ENCODE measurements around the gene EML4. TPM values are rescaled to one million over a fixed set of nuclear protein-coding genes. Genes with fewer than 3 reads are reported as not detected.

EML4 gene
- total and polyA plus RNA-seq, 10 of the 15 experiments (the other 5 are each of a cell fraction or from before 2014, with no cell fraction given): 23.1 to 91.3 (median 77.4) TPM

GRCh38 chr2:42286268-42286946 is 117.3 kb downstream of the EML4 start:
- ATAC-seq (no peak), FAIRE-seq (no peak), DNase-seq (ENCODE audit: low read depth, low spot score) (no peak)
- H3K27ac ChIP-seq (ENCODE audit: control insufficient read depth, insufficient read depth): no peak overlapping the region
- in situ Hi-C loops (cut with MboI) (no loop called here), intact Hi-C loops (cut with micrococcal nuclease; ENCODE audit: unreplicated experiment) (no loop called here)
- H3K36me3 ChIP-seq (ENCODE audit: control insufficient read depth in 2 of 2, insufficient read depth in 2 of 2, low read length in 1 of 2): peaks cover 4 to 20% of the 10 kb centered on the region in 2 experiments; a peak in 3 of 4 replicates
- BruUV-seq (replicated peaks): no TSS peak
- no peaks in the 10 kb centered on the region for H3K9me3 ChIP-seq (replicated peaks; ENCODE audit: control insufficient read depth, insufficient read depth, low read length)
- SMC1A ChIA-PET (ENCODE audit: uncharacterized antibody, unreplicated experiment): interaction anchor here (0.7 to 1.0 kb wide), 2 partner anchors 11 to 113 kb away, joined by 3 read pairs; no protein-coding TSS in a partner anchor
- H2AFZ ChIP-seq (ENCODE audit: control insufficient read depth, low read depth, low read length): no peak overlapping the region
- H4K20me1 ChIP-seq (ENCODE audit: control insufficient read depth, insufficient read depth): no peaks in the 10 kb centered on the region
- H3K79me2 ChIP-seq (ENCODE audit: control insufficient read depth, insufficient read depth, low read length): no peaks in the 10 kb centered on the region
- WGBS (ENCODE audit: insufficient coverage, insufficient replicate concordance, low lambda C conversion rate, missing lambda C conversion rate): 98% methylated on average over 2 of the region's 2 CpGs
- CTCF ChIA-PET: interaction anchor here (0.9 to 1.2 kb wide), 2 partner anchors 10 to 36 kb away, joined by 3 to 5 read pairs; no protein-coding TSS in a partner anchor
- H3K9ac ChIP-seq (ENCODE audit: control insufficient read depth, insufficient read depth, low read length): no peak overlapping the region
- no peaks in the 10 kb centered on the region for H3K27me3 ChIP-seq (replicated peaks in 1 of 2; ENCODE audit: control insufficient read depth in 2 of 2, insufficient read depth in 2 of 2, low read length in 1 of 2)
- TF ChIP-seq JUND (IDR thresholded peaks at IDR 0.05; ENCODE audit: low read depth, low read length): no peak
- no peak for TF ChIP-seq TARDBP (IDR thresholded peaks at IDR 0.05; ENCODE audit: borderline replicate concordance)
- no peak for TF ChIP-seq SMC3 (IDR thresholded peaks at IDR 0.05; ENCODE audit: borderline replicate concordance, low read length)
- no peak for TF ChIP-seq MLLT1 (IDR thresholded peaks at IDR 0.05)
- TF ChIP-seq ATF7 (IDR thresholded peaks at IDR 0.05; ENCODE audit: low read depth): no peak
- TF ChIP-seq PKNOX1 (IDR thresholded peaks at IDR 0.05): no peak
- no peak for TF ChIP-seq ZNF384 (IDR thresholded peaks at IDR 0.05; ENCODE audit: borderline replicate concordance, low read depth, low read length)
- no peak for TF ChIP-seq MYC (IDR thresholded peaks at IDR 0.05; ENCODE audit: insufficient read depth, insufficient read length, insufficient replicate concordance, low read length, severe bottlenecking)
- TF ChIP-seq CBX3 (IDR thresholded peaks at IDR 0.05; ENCODE audit: borderline replicate concordance, low read depth): no peak
- no peak for TF ChIP-seq PAX5 (IDR thresholded peaks at IDR 0.05; ENCODE audit: borderline replicate concordance, low read depth, low read length)
- no peak for TF ChIP-seq MTA3 (IDR thresholded peaks at IDR 0.05; ENCODE audit: borderline replicate concordance, low read length)
- TF ChIP-seq HDAC2 (IDR thresholded peaks at IDR 0.05): no peak
- TF ChIP-seq NFYA (IDR thresholded peaks at IDR 0.05; ENCODE audit: borderline replicate concordance, low read depth, low read length): no peak
- no peak for TF ChIP-seq ZNF24 (IDR thresholded peaks at IDR 0.05)
- no peak for TF ChIP-seq IKZF1 (conservative IDR thresholded peaks at IDR 0.05)
- no peak for TF ChIP-seq ZNF207 (IDR thresholded peaks at IDR 0.05; ENCODE audit: borderline replicate concordance)
- TF ChIP-seq ZBTB11 (CRISPR knock-in tag; IDR thresholded peaks at IDR 0.05): no peak
- TF ChIP-seq CBFB (IDR thresholded peaks at IDR 0.05; ENCODE audit: low read depth): no peak
- H3K4me1 ChIP-seq (ENCODE audit: control insufficient read depth, insufficient read depth, low read length): no peaks in the 10 kb centered on the region
- no peak overlapping the region for H3K4me3 ChIP-seq
- RAD21 ChIA-PET (ENCODE audit: unreplicated experiment): no interaction called here
- H3K4me2 ChIP-seq (ENCODE audit: control insufficient read depth, insufficient read depth): no peak overlapping the region
- POLR2A ChIA-PET: interaction anchor here (0.5 kb wide), 1 partner anchor 150 kb away, joined by 7 read pairs; no protein-coding TSS in a partner anchor
